ENCODE results near the gene TEX9.
"Not testable (repeated sequence)": the region's sequence is repeated elsewhere in the genome, so short reads cannot be mapped to it uniquely, and the experiment has no call there.

TEX9 gene

DNA sequence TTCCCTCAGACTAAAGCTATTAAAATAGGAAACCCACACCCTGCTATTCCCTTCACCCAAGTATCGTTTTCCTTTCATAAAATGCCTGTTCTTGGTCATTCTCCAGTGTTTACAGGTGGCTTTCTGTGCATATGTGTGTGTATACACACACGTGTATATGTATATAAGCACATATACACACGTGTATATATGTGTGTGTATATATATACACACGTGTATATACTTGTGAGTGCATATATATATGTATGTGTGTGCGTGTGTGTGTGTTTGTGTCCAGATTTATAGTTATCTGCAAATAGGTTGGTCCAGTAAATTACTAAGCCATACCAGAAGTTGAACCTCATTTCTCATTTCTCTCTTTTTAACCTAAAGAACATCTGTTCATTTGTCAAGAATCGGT, 15.7 kb upstream of the TEX9 start:
- Mint-ChIP-seq H3K4me1 (no peaks in the 10 kb centered on the region), H3K27ac (no peak overlapping the region), H3K4me3 (no peak overlapping the region), H3K27me3 (peaks cover 4% of the 10 kb centered on the region), H3K36me3 (ENCODE audit: low read depth) (no peaks in the 10 kb centered on the region), H3K9me3 (no peaks in the 10 kb centered on the region)
- no peak for ATAC-seq
- DNase-seq = no peak

- H3K4me3 Mint-ChIP-seq = no peak overlapping the region
- DNase-seq = no peak
- no peaks in the 10 kb centered on the region for H3K27me3 Mint-ChIP-seq
- H3K27ac Mint-ChIP-seq = no peak overlapping the region
- H3K4me1 Mint-ChIP-seq = no peaks in the 10 kb centered on the region
- ATAC-seq = no peak
- no peaks in the 10 kb centered on the region for H3K36me3 Mint-ChIP-seq (ENCODE audit: low read depth)
- no peaks in the 10 kb centered on the region for H3K9me3 Mint-ChIP-seq
Measured at GRCh38 chr15:56351353-56351752, 13.9 kb upstream of the TEX9 start.

DNA sequence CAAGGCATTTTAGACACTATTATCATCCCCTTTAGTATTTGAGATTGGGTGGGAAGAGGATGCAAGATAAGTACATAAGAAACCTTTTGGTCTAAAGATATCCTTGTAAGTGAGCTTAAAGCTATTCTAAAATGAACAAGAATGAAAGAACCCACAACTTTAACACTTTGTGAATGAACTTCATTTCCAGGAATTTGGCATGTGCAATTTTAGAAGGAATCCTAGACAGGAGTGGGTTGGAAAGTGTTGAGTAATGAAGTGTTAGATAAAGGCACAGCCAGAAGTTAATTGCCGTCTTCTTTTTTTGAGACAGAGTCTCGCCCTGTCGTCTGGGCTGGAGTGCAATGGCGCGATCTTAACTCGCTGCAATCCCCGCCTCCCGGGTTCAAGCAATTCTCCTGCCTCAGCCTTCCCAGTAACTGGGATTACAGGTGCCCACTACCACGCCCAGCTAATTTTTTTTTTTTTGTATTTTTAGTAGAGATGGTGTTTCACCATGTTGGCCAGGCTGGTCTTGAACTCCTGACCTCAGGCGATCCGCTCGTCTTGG, 13.2 kb upstream of the TEX9 start:
- Mint-ChIP-seq H3K27ac (no peak overlapping the region), H3K9me3 (no peaks in the 10 kb centered on the region), H3K4me3 (no peak overlapping the region), H3K4me1 (peaks cover 3% of the 10 kb centered on the region), H3K36me3 (ENCODE audit: low read depth) (no peaks in the 10 kb centered on the region), H3K27me3 (no peaks in the 10 kb centered on the region)
- ATAC-seq = no peak
- DNase-seq = no peak

DNA sequence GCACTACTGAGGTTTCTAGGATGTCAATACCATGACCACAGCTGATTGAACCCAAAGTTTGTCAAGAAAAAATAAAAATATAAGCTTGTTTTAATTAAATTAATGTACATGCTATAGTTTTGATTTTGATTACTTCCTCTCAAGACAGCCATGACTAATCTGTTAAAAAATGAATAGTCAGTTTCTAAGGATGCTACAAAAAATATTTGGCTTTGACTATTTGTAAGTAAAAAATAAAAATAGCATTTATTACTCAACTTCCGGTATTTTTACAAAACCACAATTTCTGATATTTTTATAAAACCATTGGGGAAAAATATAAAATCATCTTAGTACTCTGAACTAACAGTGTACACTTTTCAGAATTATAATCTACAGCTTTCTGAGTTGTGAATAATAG, 12.1 kb upstream of the TEX9 start:
- H3K27me3 Mint-ChIP-seq = peaks cover 2% of the 10 kb centered on the region
- H3K27ac Mint-ChIP-seq = no peak overlapping the region
- no peak for DNase-seq

GRCh38 chr15:56353740-56354139, 11.5 kb upstream of the TEX9 start:
- Mint-ChIP-seq H3K36me3 (ENCODE audit: low read depth) (no peaks in the 10 kb centered on the region), H3K9me3 (no peaks in the 10 kb centered on the region), H3K27ac (no peak overlapping the region), H3K4me3 (no peak overlapping the region), H3K27me3 (peaks cover 2% of the 10 kb centered on the region), H3K4me1 (peaks cover 3% of the 10 kb centered on the region)
- ATAC-seq = no peak
- DNase-seq = no peak

More for the DNA sequence above, 12.1 kb upstream of the TEX9 start:
- Mint-ChIP-seq H3K4me1 (peaks cover 3% of the 10 kb centered on the region), H3K4me3 (no peak overlapping the region), H3K9me3 (no peaks in the 10 kb centered on the region), H3K36me3 (ENCODE audit: low read depth) (no peaks in the 10 kb centered on the region)
- ATAC-seq = no peak

GRCh38 chr15:56356616-56357015, 8.6 kb upstream of the TEX9 start:
- DNase-seq (no peak), ATAC-seq (no peak)
- Mint-ChIP-seq H3K36me3 (ENCODE audit: low read depth) (no peaks in the 10 kb centered on the region), H3K27me3 (peaks cover 5% of the 10 kb centered on the region), H3K4me1 (peaks cover 3% of the 10 kb centered on the region), H3K27ac (no peak overlapping the region), H3K9me3 (no peaks in the 10 kb centered on the region), H3K4me3 (no peak overlapping the region)

DNA sequence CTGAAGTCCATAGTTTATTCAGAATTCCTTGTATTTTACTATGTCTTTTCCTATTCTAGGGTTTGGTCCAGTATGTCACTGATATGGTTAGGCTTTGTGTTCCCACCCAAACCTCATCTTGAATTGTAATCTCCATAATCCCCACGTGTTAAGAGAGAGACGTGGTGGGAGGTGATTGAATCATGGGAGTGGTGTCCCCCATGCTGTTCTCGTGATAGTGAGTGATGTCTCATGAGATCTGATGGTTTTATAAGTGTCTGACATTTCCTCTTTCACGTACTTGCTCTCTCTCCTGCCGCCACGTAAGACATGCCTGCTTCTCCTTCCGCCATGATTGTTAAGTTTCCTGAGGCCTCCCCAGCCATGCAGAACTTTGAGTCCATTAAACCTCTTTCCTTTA, 6.6 kb upstream of the TEX9 start:
- Mint-ChIP-seq H3K27ac (no peak overlapping the region), H3K4me1 (peaks cover 3% of the 10 kb centered on the region), H3K36me3 (ENCODE audit: low read depth) (no peaks in the 10 kb centered on the region), H3K27me3 (peaks cover 13% of the 10 kb centered on the region), H3K4me3 (no peak overlapping the region), H3K9me3 (peaks cover 6% of the 10 kb centered on the region)
- no peak for DNase-seq
- no peak for ATAC-seq

- no peak overlapping the region for H3K27ac Mint-ChIP-seq
- H3K4me3 Mint-ChIP-seq = no peak overlapping the region
- ATAC-seq (no peak), DNase-seq (no peak)
- peaks cover 6% of the 10 kb centered on the region for H3K9me3 Mint-ChIP-seq
- peaks cover 22% of the 10 kb centered on the region for H3K27me3 Mint-ChIP-seq
- no peaks in the 10 kb centered on the region for H3K36me3 Mint-ChIP-seq (ENCODE audit: low read depth)
- H3K4me1 Mint-ChIP-seq = peaks cover 9% of the 10 kb centered on the region
Measured at GRCh38 chr15:56361987-56362386, 3.2 kb upstream of the TEX9 start.

- no peaks in the 10 kb centered on the region for H3K36me3 Mint-ChIP-seq (ENCODE audit: low read depth)
- DNase-seq (no peak), ATAC-seq (no peak)
- peaks cover 9% of the 10 kb centered on the region for H3K4me1 Mint-ChIP-seq
- no peak overlapping the region for H3K27ac Mint-ChIP-seq
- peak overlapping the region; percentile 79 for H3K4me3 Mint-ChIP-seq
- peaks cover 6% of the 10 kb centered on the region for H3K9me3 Mint-ChIP-seq
- H3K27me3 Mint-ChIP-seq = peaks cover 37% of the 10 kb centered on the region
Measured at GRCh38 chr15:56366211-56366610, 985 bp downstream of the TEX9 start.

DNA sequence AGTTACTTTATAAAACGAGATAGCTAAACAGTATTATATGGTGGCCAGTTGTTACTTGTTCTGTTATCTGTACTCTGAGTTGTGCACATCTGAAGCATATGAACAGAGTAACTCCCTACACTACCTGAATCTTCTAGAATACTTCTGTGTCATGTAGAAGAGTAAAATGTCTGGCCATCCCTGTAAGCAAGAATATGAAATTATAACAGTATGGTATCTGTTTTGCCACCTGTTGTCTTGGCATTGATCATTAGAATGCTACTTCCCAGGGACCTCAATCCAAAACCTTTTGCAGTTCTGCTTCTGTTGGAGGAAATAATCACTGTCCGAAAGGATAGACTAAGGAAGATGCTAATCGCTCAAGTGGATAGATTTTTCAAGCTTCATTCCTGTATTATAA, 1.9 kb downstream of the TEX9 start:
- H3K4me1 Mint-ChIP-seq = peaks cover 9% of the 10 kb centered on the region
- no peaks in the 10 kb centered on the region for H3K36me3 Mint-ChIP-seq (ENCODE audit: low read depth)
- H3K9me3 Mint-ChIP-seq = peaks cover 4% of the 10 kb centered on the region
- ATAC-seq = no peak
- H3K27me3 Mint-ChIP-seq = peaks cover 35% of the 10 kb centered on the region
- no peak for DNase-seq
- H3K27ac Mint-ChIP-seq = no peak overlapping the region
- no peak overlapping the region for H3K4me3 Mint-ChIP-seq

GRCh38 chr15:56369234-56369633, 4.0 kb downstream of the TEX9 start:
- no peak for ATAC-seq
- Mint-ChIP-seq H3K27me3 (peaks cover 27% of the 10 kb centered on the region), H3K4me1 (peaks cover 9% of the 10 kb centered on the region), H3K27ac (no peak overlapping the region), H3K4me3 (no peak overlapping the region), H3K9me3 (no peaks in the 10 kb centered on the region), H3K36me3 (ENCODE audit: low read depth) (no peaks in the 10 kb centered on the region)
- DNase-seq = no peak

GRCh38 chr15:56371495-56372147, 6.4 kb downstream of the TEX9 start:
- no peak overlapping the region for H3K27ac Mint-ChIP-seq
- DNase-seq (no peak), ATAC-seq (no peak)
- no peaks in the 10 kb centered on the region for H3K36me3 Mint-ChIP-seq (ENCODE audit: low read depth)
- peaks cover 5% of the 10 kb centered on the region for H3K9me3 Mint-ChIP-seq
- no peak overlapping the region for H3K4me3 Mint-ChIP-seq
- peaks cover 21% of the 10 kb centered on the region for H3K27me3 Mint-ChIP-seq
- no peaks in the 10 kb centered on the region for H3K4me1 Mint-ChIP-seq

GRCh38 chr15:56374693-56375092, 9.5 kb downstream of the TEX9 start:
- not testable (repeated sequence) for H3K27me3 Mint-ChIP-seq; ATAC-seq; H3K27ac Mint-ChIP-seq; DNase-seq; H3K4me1 Mint-ChIP-seq; H3K4me3 Mint-ChIP-seq; H3K36me3 Mint-ChIP-seq (ENCODE audit: low read depth)
- H3K9me3 Mint-ChIP-seq = peaks cover 29% of the 10 kb centered on the region

- ATAC-seq; H3K4me3 Mint-ChIP-seq; DNase-seq; H3K27me3 Mint-ChIP-seq; H3K27ac Mint-ChIP-seq; H3K4me1 Mint-ChIP-seq; H3K36me3 Mint-ChIP-seq (ENCODE audit: low read depth): not testable (repeated sequence)
- H3K9me3 Mint-ChIP-seq = peaks cover 44% of the 10 kb centered on the region
Measured at GRCh38 chr15:56377822-56378221, 12.6 kb downstream of the TEX9 start.

- peaks cover 2% of the 10 kb centered on the region for H3K27me3 Mint-ChIP-seq
Measured at GRCh38 chr15:56383010-56383409, 17.8 kb downstream of the TEX9 start.

DNA sequence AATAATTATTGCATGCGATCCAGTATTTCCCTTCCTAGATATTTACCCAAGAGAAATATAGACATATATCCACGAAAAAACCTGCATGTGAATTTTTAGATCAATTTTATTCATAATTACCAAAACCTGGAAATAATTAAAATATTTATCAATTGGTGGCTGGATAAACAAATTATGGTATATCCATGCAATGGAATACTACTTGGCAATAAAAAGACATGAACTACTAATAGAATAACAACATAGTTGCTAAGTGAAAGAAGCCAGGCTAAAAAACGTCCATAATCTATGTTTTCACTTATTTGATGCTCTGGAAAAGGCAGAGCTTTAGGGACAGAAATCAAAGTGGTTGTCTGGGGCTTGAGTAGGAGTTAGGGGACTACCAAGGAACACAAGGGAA, 20.7 kb downstream of the TEX9 start:
- Mint-ChIP-seq H3K27ac (no peak overlapping the region), H3K9me3 (peaks cover 3% of the 10 kb centered on the region), H3K36me3 (ENCODE audit: low read depth) (no peaks in the 10 kb centered on the region), H3K4me1 (peaks cover 4% of the 10 kb centered on the region), H3K27me3 (no peaks in the 10 kb centered on the region), H3K4me3 (no peak overlapping the region)
- no peak for DNase-seq
- ATAC-seq = no peak

More at GRCh38 chr15:56383010-56383409, 17.8 kb downstream of the TEX9 start:
- H3K4me3 Mint-ChIP-seq = no peak overlapping the region
- H3K9me3 Mint-ChIP-seq = peaks cover 30% of the 10 kb centered on the region
- H3K36me3 Mint-ChIP-seq (ENCODE audit: low read depth) = peaks cover 3% of the 10 kb centered on the region
- ATAC-seq = no peak
- DNase-seq = no peak
- H3K4me1 Mint-ChIP-seq = no peaks in the 10 kb centered on the region
- no peak overlapping the region for H3K27ac Mint-ChIP-seq

Measured in activated naive CD8-positive, alpha-beta T cell treated with anti-CD3 and anti-CD28 coated beads, Interleukin-2, amount 50 U/mL, for 24 hours (primary cell).